K562 (cell line): ENCODE results near the gene HIPK1. TPM values are rescaled to one million over a fixed set of nuclear protein-coding genes. Genes with fewer than 3 reads are reported as not detected.

Experiments used
- BRF1 ChIP-seq: IDR thresholded peaks from 3 replicates; pipeline ENCODE4 v1.6.1; 2011; ENCODE audit warnings: borderline replicate concordance, mild to moderate bottlenecking; ENCODE audit not compliant: insufficient read length; ENCODE audit errors: extremely low read depth
- HDGF ChIP-seq: fragments of 450-650 bp; IDR thresholded peaks from 2 replicates; pipeline ENCODE4 v1.6.1; 2016
- KLF13 ChIP-seq: fragments of 450-650 bp; IDR thresholded peaks from 2 replicates; pipeline ENCODE4 v1.6.1; 2016; ENCODE audit warnings: missing genetic modification characterization, low read depth, mild to moderate bottlenecking, missing compliant biosample characterization, moderate library complexity, borderline replicate concordance
- polyA plus RNA-seq, 8 experiments: library from polyadenylated mRNA; depleted of rRNA in 4 of 8; stranded (reverse) in 5 of 8; unstranded in 3 of 8; fragments of >200 nt; fragmentation: Nextera tagmentation in 2 of 8; fragmentation: Illumina TruSeq in 1 of 8; extraction: Ambion mirVana in 2 of 8; extraction: Trizol in 1 of 8; gene quantifications; 2 replicates each; pipeline versions ENCODE4 v1.2.1 to v1.2.3, GENCODE V29; 2011 to 2014; ENCODE audit warnings: inconsistent platforms in 1 of 8, missing spikeins in 1 of 8
- total RNA-seq, 7 experiments: library from RNA; depleted of rRNA in 6 of 7; stranded (reverse); fragments of >200 nt in 6 of 7; fragmentation: Illumina TruSeq in 2 of 7; extraction: Trizol in 2 of 7; gene quantifications; 2 replicates each; pipeline versions ENCODE4 v1.2.1 to v1.2.3, GENCODE V29; 2011 to 2021; ENCODE audit warnings: low replicate concordance in 1 of 7
- TF ChIP-seq, protein P1 (sequence below): fragments of 250-450 bp; sonication (Bioruptor Pico); IDR thresholded peaks from 2 replicates; pipeline ENCODE4 v1.5.0; 2022; ENCODE audit warnings: mild to moderate bottlenecking
- TF ChIP-seq, protein P2 (sequence below): fragments of 450-650 bp; IDR thresholded peaks from 2 replicates; pipeline ENCODE4 v1.6.1; 2017; ENCODE audit warnings: antibody characterized with exemption, mild to moderate bottlenecking
- TF ChIP-seq, protein P3 (sequence below): sonication (generic); formaldehyde crosslinking; IDR thresholded peaks from 2 replicates; pipeline ENCODE4 v1.8.0; 2022; ENCODE audit warnings: mild to moderate bottlenecking, missing genetic modification reagents, borderline replicate concordance
- TF ChIP-seq, protein P4 (sequence below), 3 experiments: fragments of 200-800 bp in 1 of 3; fragments of 250-450 bp in 1 of 3; fragments of 450-650 bp in 1 of 3; sonication (Bioruptor Pico) in 1 of 3; sonication (Bioruptor generic) in 1 of 3; formaldehyde crosslinking in 1 of 3; IDR thresholded peaks; 2 replicates each; pipeline versions ENCODE4 v1.6.1 to v1.8.0; 2016 to 2022; ENCODE audit warnings: mild to moderate bottlenecking in 2 of 3, missing genetic modification characterization in 2 of 3, missing compliant biosample characterization in 1 of 3, moderate library complexity in 1 of 3
- TF ChIP-seq, protein P5 (sequence below): fragments of 450-650 bp; IDR thresholded peaks from one replicate; pipeline ENCODE4 v1.6.1; 2018; ENCODE audit warnings: mild to moderate bottlenecking, moderate library complexity; ENCODE audit not compliant: partially characterized antibody

HIPK1 gene
- total and polyA plus RNA-seq, 9 of the 15 experiments (the other 6 are each of a cell fraction or from before 2014, with no cell fraction given): 10.0 to 57.9 (median 29.6) TPM

DNA sequence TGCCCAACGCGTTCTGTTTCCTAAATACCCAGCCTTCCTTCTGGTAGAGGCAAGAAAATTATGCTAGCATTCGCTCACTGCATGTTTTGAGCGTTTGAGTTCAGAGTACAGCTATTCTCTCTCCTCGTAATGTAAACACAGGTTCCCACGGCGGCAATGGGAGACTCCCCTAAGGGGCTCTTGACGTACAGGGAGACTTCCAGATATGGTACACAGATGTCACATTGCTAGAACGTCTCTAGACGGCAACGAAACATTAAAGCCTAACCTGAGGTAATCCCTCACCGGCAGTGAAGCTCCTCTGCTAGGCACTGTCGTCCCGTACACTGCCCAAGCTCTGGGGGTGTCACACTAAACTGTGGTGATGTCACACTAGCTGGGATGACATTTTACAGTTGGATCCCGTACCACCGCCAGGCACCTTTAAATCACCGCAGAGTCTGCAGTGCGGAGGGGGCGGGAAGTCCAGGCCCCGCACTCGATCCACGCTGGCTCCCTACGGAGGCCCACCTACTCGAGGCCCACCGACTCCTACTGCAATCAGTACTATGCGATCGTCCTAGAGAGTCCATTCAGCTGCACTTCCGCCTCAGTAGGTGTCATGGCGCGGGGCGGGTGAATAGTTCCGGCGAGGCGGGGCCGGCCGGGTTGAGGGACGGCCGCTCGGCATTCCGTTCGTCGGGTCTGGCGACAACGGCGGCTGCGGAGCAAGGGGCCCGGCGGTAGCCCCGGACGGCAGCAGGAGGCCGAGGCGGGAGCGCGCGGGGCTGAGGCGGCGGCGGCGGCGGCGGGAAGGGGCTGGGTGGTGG is at the start of gene HIPK1 (continued):
- TF ChIP-seq, protein P1, sequence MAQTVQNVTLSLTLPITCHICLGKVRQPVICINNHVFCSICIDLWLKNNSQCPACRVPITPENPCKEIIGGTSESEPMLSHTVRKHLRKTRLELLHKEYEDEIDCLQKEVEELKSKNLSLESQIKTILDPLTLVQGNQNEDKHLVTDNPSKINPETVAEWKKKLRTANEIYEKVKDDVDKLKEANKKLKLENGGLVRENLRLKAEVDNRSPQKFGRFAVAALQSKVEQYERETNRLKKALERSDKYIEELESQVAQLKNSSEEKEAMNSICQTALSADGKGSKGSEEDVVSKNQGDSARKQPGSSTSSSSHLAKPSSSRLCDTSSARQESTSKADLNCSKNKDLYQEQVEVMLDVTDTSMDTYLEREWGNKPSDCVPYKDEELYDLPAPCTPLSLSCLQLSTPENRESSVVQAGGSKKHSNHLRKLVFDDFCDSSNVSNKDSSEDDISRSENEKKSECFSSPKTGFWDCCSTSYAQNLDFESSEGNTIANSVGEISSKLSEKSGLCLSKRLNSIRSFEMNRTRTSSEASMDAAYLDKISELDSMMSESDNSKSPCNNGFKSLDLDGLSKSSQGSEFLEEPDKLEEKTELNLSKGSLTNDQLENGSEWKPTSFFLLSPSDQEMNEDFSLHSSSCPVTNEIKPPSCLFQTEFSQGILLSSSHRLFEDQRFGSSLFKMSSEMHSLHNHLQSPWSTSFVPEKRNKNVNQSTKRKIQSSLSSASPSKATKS (CRISPR knock-in tag): no peak
- TF ChIP-seq, protein P2, sequence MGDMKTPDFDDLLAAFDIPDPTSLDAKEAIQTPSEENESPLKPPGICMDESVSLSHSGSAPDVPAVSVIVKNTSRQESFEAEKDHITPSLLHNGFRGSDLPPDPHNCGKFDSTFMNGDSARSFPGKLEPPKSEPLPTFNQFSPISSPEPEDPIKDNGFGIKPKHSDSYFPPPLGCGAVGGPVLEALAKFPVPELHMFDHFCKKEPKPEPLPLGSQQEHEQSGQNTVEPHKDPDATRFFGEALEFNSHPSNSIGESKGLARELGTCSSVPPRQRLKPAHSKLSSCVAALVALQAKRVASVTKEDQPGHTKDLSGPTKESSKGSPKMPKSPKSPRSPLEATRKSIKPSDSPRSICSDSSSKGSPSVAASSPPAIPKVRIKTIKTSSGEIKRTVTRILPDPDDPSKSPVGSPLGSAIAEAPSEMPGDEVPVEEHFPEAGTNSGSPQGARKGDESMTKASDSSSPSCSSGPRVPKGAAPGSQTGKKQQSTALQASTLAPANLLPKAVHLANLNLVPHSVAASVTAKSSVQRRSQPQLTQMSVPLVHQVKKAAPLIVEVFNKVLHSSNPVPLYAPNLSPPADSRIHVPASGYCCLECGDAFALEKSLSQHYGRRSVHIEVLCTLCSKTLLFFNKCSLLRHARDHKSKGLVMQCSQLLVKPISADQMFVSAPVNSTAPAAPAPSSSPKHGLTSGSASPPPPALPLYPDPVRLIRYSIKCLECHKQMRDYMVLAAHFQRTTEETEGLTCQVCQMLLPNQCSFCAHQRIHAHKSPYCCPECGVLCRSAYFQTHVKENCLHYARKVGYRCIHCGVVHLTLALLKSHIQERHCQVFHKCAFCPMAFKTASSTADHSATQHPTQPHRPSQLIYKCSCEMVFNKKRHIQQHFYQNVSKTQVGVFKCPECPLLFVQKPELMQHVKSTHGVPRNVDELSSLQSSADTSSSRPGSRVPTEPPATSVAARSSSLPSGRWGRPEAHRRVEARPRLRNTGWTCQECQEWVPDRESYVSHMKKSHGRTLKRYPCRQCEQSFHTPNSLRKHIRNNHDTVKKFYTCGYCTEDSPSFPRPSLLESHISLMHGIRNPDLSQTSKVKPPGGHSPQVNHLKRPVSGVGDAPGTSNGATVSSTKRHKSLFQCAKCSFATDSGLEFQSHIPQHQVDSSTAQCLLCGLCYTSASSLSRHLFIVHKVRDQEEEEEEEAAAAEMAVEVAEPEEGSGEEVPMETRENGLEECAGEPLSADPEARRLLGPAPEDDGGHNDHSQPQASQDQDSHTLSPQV: no peak
- TF ChIP-seq, protein P3, sequence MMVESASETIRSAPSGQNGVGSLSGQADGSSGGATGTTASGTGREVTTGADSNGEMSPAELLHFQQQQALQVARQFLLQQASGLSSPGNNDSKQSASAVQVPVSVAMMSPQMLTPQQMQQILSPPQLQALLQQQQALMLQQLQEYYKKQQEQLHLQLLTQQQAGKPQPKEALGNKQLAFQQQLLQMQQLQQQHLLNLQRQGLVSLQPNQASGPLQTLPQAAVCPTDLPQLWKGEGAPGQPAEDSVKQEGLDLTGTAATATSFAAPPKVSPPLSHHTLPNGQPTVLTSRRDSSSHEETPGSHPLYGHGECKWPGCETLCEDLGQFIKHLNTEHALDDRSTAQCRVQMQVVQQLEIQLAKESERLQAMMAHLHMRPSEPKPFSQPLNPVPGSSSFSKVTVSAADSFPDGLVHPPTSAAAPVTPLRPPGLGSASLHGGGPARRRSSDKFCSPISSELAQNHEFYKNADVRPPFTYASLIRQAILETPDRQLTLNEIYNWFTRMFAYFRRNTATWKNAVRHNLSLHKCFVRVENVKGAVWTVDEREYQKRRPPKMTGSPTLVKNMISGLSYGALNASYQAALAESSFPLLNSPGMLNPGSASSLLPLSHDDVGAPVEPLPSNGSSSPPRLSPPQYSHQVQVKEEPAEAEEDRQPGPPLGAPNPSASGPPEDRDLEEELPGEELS (CRISPR knock-in tag): peak; percentile 79
- TF ChIP-seq, protein P4, sequence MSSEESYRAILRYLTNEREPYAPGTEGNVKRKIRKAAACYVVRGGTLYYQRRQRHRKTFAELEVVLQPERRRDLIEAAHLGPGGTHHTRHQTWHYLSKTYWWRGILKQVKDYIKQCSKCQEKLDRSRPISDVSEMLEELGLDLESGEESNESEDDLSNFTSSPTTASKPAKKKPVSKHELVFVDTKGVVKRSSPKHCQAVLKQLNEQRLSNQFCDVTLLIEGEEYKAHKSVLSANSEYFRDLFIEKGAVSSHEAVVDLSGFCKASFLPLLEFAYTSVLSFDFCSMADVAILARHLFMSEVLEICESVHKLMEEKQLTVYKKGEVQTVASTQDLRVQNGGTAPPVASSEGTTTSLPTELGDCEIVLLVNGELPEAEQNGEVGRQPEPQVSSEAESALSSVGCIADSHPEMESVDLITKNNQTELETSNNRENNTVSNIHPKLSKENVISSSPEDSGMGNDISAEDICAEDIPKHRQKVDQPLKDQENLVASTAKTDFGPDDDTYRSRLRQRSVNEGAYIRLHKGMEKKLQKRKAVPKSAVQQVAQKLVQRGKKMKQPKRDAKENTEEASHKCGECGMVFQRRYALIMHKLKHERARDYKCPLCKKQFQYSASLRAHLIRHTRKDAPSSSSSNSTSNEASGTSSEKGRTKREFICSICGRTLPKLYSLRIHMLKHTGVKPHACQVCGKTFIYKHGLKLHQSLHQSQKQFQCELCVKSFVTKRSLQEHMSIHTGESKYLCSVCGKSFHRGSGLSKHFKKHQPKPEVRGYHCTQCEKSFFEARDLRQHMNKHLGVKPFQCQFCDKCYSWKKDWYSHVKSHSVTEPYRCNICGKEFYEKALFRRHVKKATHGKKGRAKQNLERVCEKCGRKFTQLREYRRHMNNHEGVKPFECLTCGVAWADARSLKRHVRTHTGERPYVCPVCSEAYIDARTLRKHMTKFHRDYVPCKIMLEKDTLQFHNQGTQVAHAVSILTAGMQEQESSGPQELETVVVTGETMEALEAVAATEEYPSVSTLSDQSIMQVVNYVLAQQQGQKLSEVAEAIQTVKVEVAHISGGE (CRISPR knock-in tag; IDR thresholded peaks at IDR 0.05): peak in 2 of 3 experiments; percentile 64 to 82; a peak in 2 of 6 replicates
- TF ChIP-seq, protein P5, sequence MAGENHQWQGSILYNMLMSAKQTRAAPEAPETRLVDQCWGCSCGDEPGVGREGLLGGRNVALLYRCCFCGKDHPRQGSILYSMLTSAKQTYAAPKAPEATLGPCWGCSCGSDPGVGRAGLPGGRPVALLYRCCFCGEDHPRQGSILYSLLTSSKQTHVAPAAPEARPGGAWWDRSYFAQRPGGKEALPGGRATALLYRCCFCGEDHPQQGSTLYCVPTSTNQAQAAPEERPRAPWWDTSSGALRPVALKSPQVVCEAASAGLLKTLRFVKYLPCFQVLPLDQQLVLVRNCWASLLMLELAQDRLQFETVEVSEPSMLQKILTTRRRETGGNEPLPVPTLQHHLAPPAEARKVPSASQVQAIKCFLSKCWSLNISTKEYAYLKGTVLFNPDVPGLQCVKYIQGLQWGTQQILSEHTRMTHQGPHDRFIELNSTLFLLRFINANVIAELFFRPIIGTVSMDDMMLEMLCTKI: no peak
- peak; percentile 92 for TF ChIP-seq KLF13
- TF ChIP-seq BRF1: no peak
- TF ChIP-seq HDGF: peak; percentile 74; the same call in 1 of the 2 replicates
